Small intestine (tissue), 7 donors: Measurements from ENCODE around the gene DST. TPM values are rescaled to one million over a fixed set of nuclear protein-coding genes. Genes with fewer than 3 reads are reported as not detected.

Source experiments
- DNase-seq, 2 donors: peaks; one replicate each; pipeline versions ENCODE4 v3.0.0 to v3.0.0-alpha.2; 2013
- FAIRE-seq: peaks from 2 replicates; lab custom pipeline; 2012; peaks lifted over from hg19 to GRCh38; lab: Jason Lieb, UNC
- H3K27ac ChIP-seq, 3 donors: one replicate each; pipeline ENCODE4 v1.5.1; 2013; ENCODE audit warnings: low read length in 2 of 3, mild to moderate bottlenecking in 2 of 3, control low read depth in 1 of 3, inconsistent platforms in 1 of 3, low read depth in 1 of 3, moderate library complexity in 1 of 3
- H3K27me3 ChIP-seq, 3 donors: one replicate each; pipeline ENCODE4 v1.6.1; 2013; ENCODE audit warnings: low read length in 3 of 3, inconsistent platforms in 1 of 3; ENCODE audit not compliant: control insufficient read depth in 3 of 3, insufficient read depth in 3 of 3
- H3K36me3 ChIP-seq, 3 donors: one replicate each; pipeline ENCODE4 v1.6.1; 2013; ENCODE audit warnings: low read length in 3 of 3, inconsistent platforms in 1 of 3, low read depth in 1 of 3, mild to moderate bottlenecking in 1 of 3, moderate library complexity in 1 of 3; ENCODE audit not compliant: control insufficient read depth in 3 of 3, insufficient read depth in 2 of 3
- H3K4me1 ChIP-seq, 3 donors: one replicate each; pipeline ENCODE4 v1.6.1; 2013; ENCODE audit warnings: low read length in 2 of 3, inconsistent platforms in 1 of 3, low read depth in 1 of 3, mild to moderate bottlenecking in 1 of 3, moderate library complexity in 1 of 3; ENCODE audit not compliant: control insufficient read depth in 3 of 3, insufficient read depth in 2 of 3
- H3K4me3 ChIP-seq, 3 donors: one replicate each; pipeline ENCODE4 v1.5.1; 2013; ENCODE audit warnings: low read length in 3 of 3, control low read depth in 1 of 3, inconsistent platforms in 1 of 3, low read depth in 1 of 3, mild to moderate bottlenecking in 1 of 3, moderate library complexity in 1 of 3
- H3K9me3 ChIP-seq, 2 donors: one replicate each; pipeline ENCODE4 v1.6.1; 2013; ENCODE audit warnings: low read depth in 1 of 2, low read length in 1 of 2; ENCODE audit not compliant: control insufficient read depth in 2 of 2, insufficient read depth in 1 of 2
- WGBS, 3 donors: extraction: QIAGEN DNeasy Blood & Tissue Kit; methylation state at CpG; one replicate each; pipeline ENCODE4 v1.1.7; 2013; 5-methylcytosine and 5-hydroxymethylcytosine counted together
- polyA plus RNA-seq, 4 donors: library from polyadenylated mRNA; stranded (reverse) in 3 of 4; unstranded in 1 of 4; fragments of 200-250 nt in 3 of 4; fragments of 120-200 nt in 1 of 4; gene quantifications; one replicate each; pipeline versions ENCODE4 v1.2.1 to v1.2.3, GENCODE V29; 2013
- donor health status: healthy with polysubstance abuse.
- donor health status: control.
- donor health status: control.
- donor health status: Bipolar disorder and iron deficiency.
- donor health status: healthy.

Gene DST
- polyA plus RNA-seq, 4 donors = 40.5 to 192 (median 78.2) TPM

GRCh38 chr6:56638760-56639159 is 3.9 kb downstream of the DST start:
- no peak overlapping the region for H3K4me3 ChIP-seq

GRCh38 chr6:56637640-56638039 is 5.0 kb downstream of the DST start:
- H3K36me3 ChIP-seq = peaks cover 0 to 18% (median 10%) of the 10 kb centered on the region in 3 donors
- FAIRE-seq = no peak

More at GRCh38 chr6:56638760-56639159, 3.9 kb downstream of the DST start:
- FAIRE-seq = no peak
- Histone ChIP-seq H3K36me3 (peaks cover 0 to 15% (median 8%) of the 10 kb centered on the region in 3 donors), H3K4me1 (no peaks in the 10 kb centered on the region), H3K27me3 (no peaks in the 10 kb centered on the region), H3K9me3 (no peaks in the 10 kb centered on the region), H3K27ac (no peak overlapping the region)
- DNase-seq = no peak

GRCh38 chr6:56628105-56628504 is 14.6 kb downstream of the DST start:
- Histone ChIP-seq H3K9me3 (no peaks in the 10 kb centered on the region), H3K27me3 (no peaks in the 10 kb centered on the region), H3K4me1 (peaks cover 0 to 2% (median 0%) of the 10 kb centered on the region in 3 donors), H3K4me3 (no peak overlapping the region), H3K27ac (no peak overlapping the region), H3K36me3 (peaks cover 3 to 8% (median 6%) of the 10 kb centered on the region in 3 donors)
- no peak for DNase-seq
- 89 to 96% (median 91%) methylated on average over 5 of the region's 5 CpGs for WGBS, 3 donors
- FAIRE-seq = no peak

More at GRCh38 chr6:56637640-56638039, 5.0 kb downstream of the DST start:
- no peak overlapping the region for H3K27ac ChIP-seq
- WGBS, 3 donors = 5 to 7% (median 5%) methylated on average over 2 of the region's 2 CpGs
- no peaks in the 10 kb centered on the region for H3K27me3 ChIP-seq
- no peaks in the 10 kb centered on the region for H3K4me1 ChIP-seq
- no peaks in the 10 kb centered on the region for H3K9me3 ChIP-seq
- DNase-seq = peak; percentile 59 to 74
- no peak overlapping the region for H3K4me3 ChIP-seq

GRCh38 chr6:56625356-56625755 is 17.3 kb downstream of the DST start:
- WGBS, 3 donors = 91 to 94% (median 92%) methylated on average over 6 of the region's 6 CpGs
- no peak overlapping the region for H3K27ac ChIP-seq
- H3K4me1 ChIP-seq = peaks cover 0 to 2% (median 0%) of the 10 kb centered on the region in 3 donors
- H3K9me3 ChIP-seq = no peaks in the 10 kb centered on the region
- H3K27me3 ChIP-seq = no peaks in the 10 kb centered on the region
- no peak for FAIRE-seq
- H3K36me3 ChIP-seq = peaks cover 5 to 7% (median 6%) of the 10 kb centered on the region in 3 donors
- H3K4me3 ChIP-seq = no peak overlapping the region
- no peak for DNase-seq

- Histone ChIP-seq H3K27me3 (no peaks in the 10 kb centered on the region), H3K36me3 (peaks cover 6 to 10% (median 7%) of the 10 kb centered on the region in 3 donors), H3K9me3 (no peaks in the 10 kb centered on the region), H3K4me1 (peaks cover 0 to 2% (median 0%) of the 10 kb centered on the region in 3 donors), H3K27ac (peak overlapping the region in 1 of 3 donors; percentile 48), H3K4me3 (no peak overlapping the region)
- DNase-seq (peak in 1 of 2 donors; percentile 5), FAIRE-seq (peak; percentile 55)
- WGBS, 3 donors = 18 to 71% (median 28%) methylated on average over 1 of the region's 1 CpG
These were observed 18.0 kb downstream of the DST start for GRCh38 chr6:56624728-56625069.

- FAIRE-seq (no peak), DNase-seq (peak; percentile 48 to 63)
- Histone ChIP-seq H3K4me1 (peaks cover 0 to 2% (median 0%) of the 10 kb centered on the region in 3 donors), H3K27me3 (no peaks in the 10 kb centered on the region), H3K4me3 (no peak overlapping the region), H3K36me3 (peaks cover 6 to 10% (median 7%) of the 10 kb centered on the region in 3 donors), H3K27ac (peak overlapping the region in 1 of 3 donors; percentile 48), H3K9me3 (no peaks in the 10 kb centered on the region)
- WGBS, 3 donors = 64 to 73% (median 65%) methylated on average over 5 of the region's 5 CpGs
These were observed 18.5 kb downstream of the DST start for GRCh38 chr6:56624046-56624727.

- 91 to 93% (median 93%) methylated on average over 12 of the region's 12 CpGs for WGBS, 3 donors
- H3K4me1 ChIP-seq = peaks cover 0 to 2% (median 0%) of the 10 kb centered on the region in 3 donors
- H3K27ac ChIP-seq = no peak overlapping the region
- no peaks in the 10 kb centered on the region for H3K9me3 ChIP-seq
- FAIRE-seq (no peak), DNase-seq (no peak)
- no peak overlapping the region for H3K4me3 ChIP-seq
- peaks cover 4 to 15% (median 11%) of the 10 kb centered on the region in 3 donors for H3K36me3 ChIP-seq
- no peaks in the 10 kb centered on the region for H3K27me3 ChIP-seq
These were observed 22.3 kb downstream of the DST start for GRCh38 chr6:56620229-56620868.

- WGBS, 3 donors = 82 to 90% (median 87%) methylated on average over 3 of the region's 3 CpGs
These were observed 24.6 kb downstream of the DST start for GRCh38 chr6:56618050-56618449.

More at GRCh38 chr6:56618050-56618449, 24.6 kb downstream of the DST start:
- Histone ChIP-seq H3K4me1 (no peaks in the 10 kb centered on the region), H3K9me3 (no peaks in the 10 kb centered on the region), H3K36me3 (peaks cover 4 to 15% (median 11%) of the 10 kb centered on the region in 3 donors), H3K27me3 (no peaks in the 10 kb centered on the region), H3K27ac (no peak overlapping the region), H3K4me3 (no peak overlapping the region)
- FAIRE-seq (no peak), DNase-seq (no peak)
